K562 (cell line): Measurements from ENCODE around the gene EME1. TPM values are rescaled to one million over a fixed set of nuclear protein-coding genes. Genes with fewer than 3 reads are reported as not detected.

ENCODE experiments used
- ARID4B ChIP-seq: sonication (generic); formaldehyde crosslinking; IDR thresholded peaks from 2 replicates; pipeline ENCODE4 v1.8.0; 2022; ENCODE audit warnings: mild to moderate bottlenecking, missing genetic modification reagents
- ELF1 ChIP-seq: fragments of 200-800 bp; sonication (Bioruptor generic); IDR thresholded peaks from 2 replicates; pipeline ENCODE4 v1.6.1; 2016; ENCODE audit warnings: missing genetic modification characterization, missing compliant biosample characterization
- GMEB1 ChIP-seq: fragments of 250-450 bp; sonication (Bioruptor Pico); IDR thresholded peaks from 2 replicates; pipeline ENCODE4 v1.4.0; 2020; ENCODE audit warnings: mild to moderate bottlenecking
- ILF3 ChIP-seq: fragments of 450-650 bp; IDR thresholded peaks from 2 replicates; pipeline ENCODE4 v1.6.1; 2018; ENCODE audit warnings: antibody characterized with exemption, mild to moderate bottlenecking, moderate library complexity, borderline replicate concordance
- MEF2D ChIP-seq: conservative IDR thresholded peaks from 2 replicates; pipeline ENCODE4 v1.6.1; 2016; ENCODE audit warnings: low read depth, missing genetic modification characterization, missing compliant biosample characterization
- MYBL2 ChIP-seq, 2 experiments: fragments of 450-650 bp in 1 of 2; sonication (generic) in 1 of 2; formaldehyde crosslinking in 1 of 2; IDR thresholded peaks; 2 replicates each; pipeline versions ENCODE4 v1.6.1 to v1.8.1; 2017 to 2022; ENCODE audit warnings: borderline replicate concordance in 1 of 2, inconsistent platforms in 1 of 2, low read depth in 1 of 2, mild to moderate bottlenecking in 1 of 2, missing genetic modification reagents in 1 of 2, moderate library complexity in 1 of 2
- RBM17 ChIP-seq: fragments of 200-400 bp; formaldehyde crosslinking; IDR thresholded peaks from 2 replicates; pipeline ENCODE4 v1.6.1; 2017; ENCODE audit warnings: low read depth, mild to moderate bottlenecking, low read length, borderline replicate concordance
- SAP30 ChIP-seq: fragments of 200-600 bp; sonication (generic); IDR thresholded peaks from 2 replicates; pipeline ENCODE4 v1.6.1; 2012; ENCODE audit warnings: borderline replicate concordance, low read depth, mild to moderate bottlenecking, moderate library complexity, low read length, control low read depth, inconsistent platforms; ENCODE audit not compliant: insufficient read depth, poor library complexity, severe bottlenecking
- SPI1 ChIP-seq: IDR thresholded peaks from 2 replicates; pipeline ENCODE4 v1.6.1; 2011; ENCODE audit warnings: low read depth, low read length, control low read depth, borderline replicate concordance
- TRIM24 ChIP-seq, 2 experiments: fragments of 450-650 bp; IDR thresholded peaks; 2 replicates each; pipeline ENCODE4 v1.6.1; 2016
- ZBTB7A ChIP-seq: IDR thresholded peaks from 2 replicates; pipeline ENCODE4 v1.6.1; 2011; ENCODE audit warnings: low read depth, mild to moderate bottlenecking, low read length, moderate library complexity, borderline replicate concordance; ENCODE audit not compliant: control insufficient read depth
- ZBTB8A ChIP-seq: fragments of 450-650 bp; IDR thresholded peaks from 2 replicates; pipeline ENCODE4 v1.6.1; 2018; ENCODE audit warnings: mild to moderate bottlenecking, moderate library complexity; ENCODE audit not compliant: partially characterized antibody
- ZNF165 ChIP-seq: fragments of 250-450 bp; sonication (Bioruptor Pico); IDR thresholded peaks from 2 replicates; pipeline ENCODE4 v1.4.0; 2020; ENCODE audit warnings: borderline replicate concordance
- ZNF398 ChIP-seq: fragments of 250-450 bp; sonication (Bioruptor Pico); IDR thresholded peaks from 2 replicates; pipeline ENCODE4 v1.8.0; 2021; ENCODE audit warnings: moderate library complexity, mild to moderate bottlenecking, inconsistent platforms
- ZNF41 ChIP-seq: fragments of 250-450 bp; sonication (Bioruptor Pico); conservative IDR thresholded peaks from 2 replicates; pipeline ENCODE4 v1.4.0; 2020; ENCODE audit warnings: mild to moderate bottlenecking
- ZNF740 ChIP-seq, 3 experiments: fragments of 200-800 bp in 1 of 3; sonication (Bioruptor generic) in 1 of 3; sonication (generic) in 1 of 3; formaldehyde crosslinking in 1 of 3; IDR thresholded peaks; 2 replicates each; pipeline versions ENCODE4 v1.6.1 to v1.8.0; 2016 to 2022; ENCODE audit warnings: mild to moderate bottlenecking in 2 of 3, missing compliant biosample characterization in 2 of 3, missing genetic modification characterization in 2 of 3, missing genetic modification reagents in 1 of 3
- polyA plus RNA-seq, 8 experiments: library from polyadenylated mRNA; depleted of rRNA in 4 of 8; stranded (reverse) in 5 of 8; unstranded in 3 of 8; fragments of >200 nt; fragmentation: Nextera tagmentation in 2 of 8; fragmentation: Illumina TruSeq in 1 of 8; extraction: Ambion mirVana in 2 of 8; extraction: Trizol in 1 of 8; gene quantifications; 2 replicates each; pipeline versions ENCODE4 v1.2.1 to v1.2.3, GENCODE V29; 2011 to 2014; ENCODE audit warnings: inconsistent platforms in 1 of 8, missing spikeins in 1 of 8
- total RNA-seq, 7 experiments: library from RNA; depleted of rRNA in 6 of 7; stranded (reverse); fragments of >200 nt in 6 of 7; fragmentation: Illumina TruSeq in 2 of 7; extraction: Trizol in 2 of 7; gene quantifications; 2 replicates each; pipeline versions ENCODE4 v1.2.1 to v1.2.3, GENCODE V29; 2011 to 2021; ENCODE audit warnings: low replicate concordance in 1 of 7

Gene EME1
- total and polyA plus RNA-seq, 9 of the 15 experiments (the other 6 are each of a cell fraction or from before 2014, with no cell fraction given) = 14.6 to 44.1 (median 24.0) TPM

GRCh38 chr17:50397111-50397918 is 24.3 kb downstream of the EME1 start, which contains the start of gene LRRC59 (continued):
- TF ChIP-seq ZNF398 (CRISPR knock-in tag) = no peak
- peak; percentile 65; the same call in 1 of the 2 replicates for TF ChIP-seq SPI1
- TF ChIP-seq ZNF41 (CRISPR knock-in tag) = no peak
- TF ChIP-seq MYBL2 (IDR thresholded peaks at IDR 0.05; ENCODE audit: low read depth) = no peak
- TF ChIP-seq MYBL2 (CRISPR knock-in tag; IDR thresholded peaks at IDR 0.05; ENCODE audit: borderline replicate concordance) = no peak
- TF ChIP-seq ZBTB8A = no peak
- TF ChIP-seq MEF2D (tag) = no peak
- no peak for TF ChIP-seq TRIM24 (IDR thresholded peaks at IDR 0.05)
- peak; percentile 83; the same call in 1 of the 2 replicates for TF ChIP-seq ILF3
- TF ChIP-seq GMEB1 (CRISPR knock-in tag) = peak; percentile 86
- TF ChIP-seq ELF1 = peak; percentile 98
- TF ChIP-seq ZBTB7A = peak; percentile 72
- TF ChIP-seq SAP30 = peak; percentile 90
- TF ChIP-seq ZNF740 (CRISPR knock-in tag; IDR thresholded peaks at IDR 0.05) = peak; percentile 75; the same call in 1 of the 2 replicates
- TF ChIP-seq ZNF740 (tag; IDR thresholded peaks at IDR 0.05) = no peak
- no peak for TF ChIP-seq ZNF165
- TF ChIP-seq ARID4B (CRISPR knock-in tag) = peak; percentile 99
- TF ChIP-seq RBM17 = no peak
